Measurements from ENCODE around the gene LGALS8.
A peak's percentile ranks its signal among the peaks of the same experiment; 100 is the strongest.

LGALS8 gene

GRCh38 chr1:236516929-236517704, 6.7 kb upstream of the LGALS8 start:
- Histone ChIP-seq H3K9me3 (peaks cover 4% of the 10 kb centered on the region; the same call in 1 of the 2 replicates), H3K27me3 (ENCODE audit: low read depth) (no peaks in the 10 kb centered on the region), H3K4me1 (peaks cover 10% of the 10 kb centered on the region; the same call in 1 of the 2 replicates), H3K36me3 (replicated peaks) (no peaks in the 10 kb centered on the region), H3K4me3 (no peak overlapping the region)
- in situ Hi-C loops (cut with MboI; ENCODE audit: low sequenced_read_pairs) = no loop called here
- peak; percentile 62 to 85 for DNase-seq (ENCODE audit: low spot score in 2 of 2)

GRCh38 chr1:236518322-236518721, 5.5 kb upstream of the LGALS8 start:
- no peak for DNase-seq (ENCODE audit: low spot score in 2 of 2)
- Histone ChIP-seq H3K36me3 (replicated peaks) (no peaks in the 10 kb centered on the region), H3K9me3 (peaks cover 4% of the 10 kb centered on the region; the same call in 1 of the 2 replicates), H3K4me3 (no peak overlapping the region), H3K27me3 (ENCODE audit: low read depth) (no peaks in the 10 kb centered on the region), H3K4me1 (peaks cover 10% of the 10 kb centered on the region; the same call in 1 of the 2 replicates)
- in situ Hi-C loops (cut with MboI; ENCODE audit: low sequenced_read_pairs) = no loop called here

- DNase-seq (ENCODE audit: low spot score in 2 of 2) = no peak
- peaks cover 20% of the 10 kb centered on the region for H3K4me1 ChIP-seq
- in situ Hi-C loops (cut with MboI; ENCODE audit: low sequenced_read_pairs) = no loop called here
Observed at GRCh38 chr1:236520445-236521005, 3.3 kb upstream of the LGALS8 start.

GRCh38 chr1:236522937-236523703, 662 bp upstream of the LGALS8 start:
- Histone ChIP-seq H3K4me3 (peak overlapping the region; percentile 38), H3K27me3 (ENCODE audit: low read depth) (no peaks in the 10 kb centered on the region), H3K36me3 (replicated peaks) (no peaks in the 10 kb centered on the region; the same call in 1 of the 2 replicates), H3K4me1 (peaks cover 11% of the 10 kb centered on the region), H3K9me3 (peaks cover under 1% of the 10 kb centered on the region; the same call in 1 of the 2 replicates)
- in situ Hi-C loops (cut with MboI; ENCODE audit: low sequenced_read_pairs) = no loop called here
- no peak for DNase-seq (ENCODE audit: low spot score in 2 of 2)

More at GRCh38 chr1:236520445-236521005, 3.3 kb upstream of the LGALS8 start:
- H3K27me3 ChIP-seq (ENCODE audit: low read depth) = no peaks in the 10 kb centered on the region
- no peak overlapping the region for H3K4me3 ChIP-seq
- H3K9me3 ChIP-seq = peaks cover 4% of the 10 kb centered on the region; the same call in 1 of the 2 replicates
- no peaks in the 10 kb centered on the region for H3K36me3 ChIP-seq (replicated peaks)

- no peaks in the 10 kb centered on the region for H3K9me3 ChIP-seq
- no peaks in the 10 kb centered on the region; the same call in 1 of the 2 replicates for H3K36me3 ChIP-seq (replicated peaks)
- in situ Hi-C loops (cut with MboI; ENCODE audit: low sequenced_read_pairs) = no loop called here
- peak; percentile 73 to 81 for DNase-seq (ENCODE audit: low spot score in 2 of 2)
- H3K27me3 ChIP-seq (ENCODE audit: low read depth) = no peaks in the 10 kb centered on the region
- peak overlapping the region; percentile 38 for H3K4me3 ChIP-seq
- peaks cover 11% of the 10 kb centered on the region for H3K4me1 ChIP-seq
Observed at GRCh38 chr1:236524142-236524894, 536 bp downstream of the LGALS8 start.

- in situ Hi-C loops (cut with MboI; ENCODE audit: low sequenced_read_pairs) = no loop called here
- peaks cover 11% of the 10 kb centered on the region for H3K4me1 ChIP-seq
- DNase-seq (ENCODE audit: low spot score in 2 of 2) = no peak
- no peaks in the 10 kb centered on the region; the same call in 1 of the 2 replicates for H3K36me3 ChIP-seq (replicated peaks)
- peak overlapping the region; percentile 38 for H3K4me3 ChIP-seq
- H3K9me3 ChIP-seq = no peaks in the 10 kb centered on the region
- H3K27me3 ChIP-seq (ENCODE audit: low read depth) = no peaks in the 10 kb centered on the region
Observed at GRCh38 chr1:236524895-236525184, 1.1 kb downstream of the LGALS8 start.

GRCh38 chr1:236526079-236526478, 2.3 kb downstream of the LGALS8 start:
- no peak overlapping the region for H3K4me3 ChIP-seq
- in situ Hi-C loops (cut with MboI; ENCODE audit: low sequenced_read_pairs) = no loop called here
- no peaks in the 10 kb centered on the region for H3K9me3 ChIP-seq
- H3K27me3 ChIP-seq (ENCODE audit: low read depth) = no peaks in the 10 kb centered on the region
- no peaks in the 10 kb centered on the region; the same call in 1 of the 2 replicates for H3K36me3 ChIP-seq (replicated peaks)
- peaks cover 11% of the 10 kb centered on the region for H3K4me1 ChIP-seq
- no peak for DNase-seq (ENCODE audit: low spot score in 2 of 2)

GRCh38 chr1:236530286-236530685, 6.5 kb downstream of the LGALS8 start:
- no peaks in the 10 kb centered on the region; the same call in 1 of the 2 replicates for H3K36me3 ChIP-seq (replicated peaks)
- no peaks in the 10 kb centered on the region for H3K4me1 ChIP-seq
- in situ Hi-C loops (cut with MboI; ENCODE audit: low sequenced_read_pairs) = loop anchor here (10.0 kb wide), 1 partner anchor 425 kb away; no protein-coding TSS in a partner anchor

GRCh38 chr1:236530959-236531358, 7.2 kb downstream of the LGALS8 start:
- no peaks in the 10 kb centered on the region for H3K9me3 ChIP-seq
- no peaks in the 10 kb centered on the region for H3K27me3 ChIP-seq (ENCODE audit: low read depth)
- H3K4me1 ChIP-seq = no peaks in the 10 kb centered on the region
- in situ Hi-C loops (cut with MboI; ENCODE audit: low sequenced_read_pairs) = loop anchor here (10.0 kb wide), 1 partner anchor 426 kb away; no protein-coding TSS in a partner anchor
- no peaks in the 10 kb centered on the region; the same call in 1 of the 2 replicates for H3K36me3 ChIP-seq (replicated peaks)
- DNase-seq (ENCODE audit: low spot score in 2 of 2) = no peak
- no peak overlapping the region for H3K4me3 ChIP-seq

More at GRCh38 chr1:236530286-236530685, 6.5 kb downstream of the LGALS8 start:
- no peak for DNase-seq (ENCODE audit: low spot score in 2 of 2)
- Histone ChIP-seq H3K9me3 (no peaks in the 10 kb centered on the region), H3K27me3 (ENCODE audit: low read depth) (no peaks in the 10 kb centered on the region), H3K4me3 (no peak overlapping the region)

GRCh38 chr1:236532850-236533249, 9.1 kb downstream of the LGALS8 start:
- Histone ChIP-seq H3K4me3 (no peak overlapping the region), H3K27me3 (ENCODE audit: low read depth) (no peaks in the 10 kb centered on the region), H3K9me3 (no peaks in the 10 kb centered on the region), H3K36me3 (replicated peaks) (no peaks in the 10 kb centered on the region), H3K4me1 (no peaks in the 10 kb centered on the region)
- DNase-seq (ENCODE audit: low spot score in 2 of 2) = no peak
- in situ Hi-C loops (cut with MboI; ENCODE audit: low sequenced_read_pairs) = loop anchor here (10.0 kb wide), 1 partner anchor 428 kb away; no protein-coding TSS in a partner anchor

- in situ Hi-C loops (cut with MboI; ENCODE audit: low sequenced_read_pairs) = loop anchor here (10.0 kb wide), 1 partner anchor 429 kb away; no protein-coding TSS in a partner anchor
- DNase-seq (ENCODE audit: low spot score in 2 of 2) = no peak
- H3K4me3 ChIP-seq = no peak overlapping the region
- H3K27me3 ChIP-seq (ENCODE audit: low read depth) = no peaks in the 10 kb centered on the region
- no peaks in the 10 kb centered on the region for H3K36me3 ChIP-seq (replicated peaks)
- no peaks in the 10 kb centered on the region for H3K9me3 ChIP-seq
- no peaks in the 10 kb centered on the region for H3K4me1 ChIP-seq
Observed at GRCh38 chr1:236534151-236534651, 10.4 kb downstream of the LGALS8 start.

GRCh38 chr1:236535190-236535589, 11.4 kb downstream of the LGALS8 start:
- no peaks in the 10 kb centered on the region for H3K9me3 ChIP-seq
- 0 out of 2 replicates have a peak, but pooled peaks cover 2% of the 10 kb centered on the region for H3K36me3 ChIP-seq (replicated peaks)
- in situ Hi-C loops (cut with MboI; ENCODE audit: low sequenced_read_pairs) = loop anchor here (10.0 kb wide), 1 partner anchor 430 kb away; no protein-coding TSS in a partner anchor
- no peak for DNase-seq (ENCODE audit: low spot score in 2 of 2)
- no peaks in the 10 kb centered on the region for H3K4me1 ChIP-seq
- H3K27me3 ChIP-seq (ENCODE audit: low read depth) = no peaks in the 10 kb centered on the region
- H3K4me3 ChIP-seq = no peak overlapping the region
